Activated CD8-positive, alpha-beta T cell treated with anti-CD3 and anti-CD28 coated beads, Interleukin-2, amount 10 ng/mL, durations not matched to agents 7 days and 5 days (primary cell): ENCODE data around the gene UBE2F. TPM values are rescaled to one million over a fixed set of nuclear protein-coding genes. Genes with fewer than 3 reads are reported as not detected.
"Not testable (repeated sequence)": the region's sequence is repeated elsewhere in the genome, so short reads cannot be mapped to it uniquely, and the experiment has no call there.

Experiments used
- ATAC-seq: fragments of 150-1000 bp; cut with Tn5 transposase; one replicate; pipeline ENCODE4 v1.10.0; 2021; ENCODE audit warnings: moderate library complexity
- CTCF ChIA-PET: fragments of 350-600 bp; sonication (Branson Sonifier 250); formaldehyde crosslinking; loops from one replicate; lab custom pipeline; 2021; ENCODE audit warnings: antibody characterized with exemption; lab: Charles Lee
- POLR2A ChIA-PET: fragments of 350-600 bp; sonication (Branson Sonifier 250); formaldehyde crosslinking; loops from one replicate; lab custom pipeline; 2021; ENCODE audit warnings: antibody characterized with exemption; lab: Charles Lee
- DNase-seq: peaks from one replicate; pipeline ENCODE4 v3.0.0-alpha.2; 2020
- H3K27ac Mint-ChIP-seq: one replicate; pipeline ENCODE4 v1.8.0; 2021; ENCODE audit warnings: mild to moderate bottlenecking, mixed read lengths
- H3K27me3 Mint-ChIP-seq: one replicate; pipeline ENCODE4 v1.8.0; 2021; ENCODE audit warnings: low read depth, mixed read lengths
- H3K36me3 Mint-ChIP-seq: one replicate; pipeline ENCODE4 v1.8.0; 2021; ENCODE audit warnings: low read depth, mixed read lengths
- H3K4me1 Mint-ChIP-seq: one replicate; pipeline ENCODE4 v1.8.0; 2021; ENCODE audit warnings: low read depth, mixed read lengths
- H3K4me3 Mint-ChIP-seq: one replicate; pipeline ENCODE4 v1.8.0; 2021; ENCODE audit warnings: mild to moderate bottlenecking, mixed read lengths
- H3K9me3 Mint-ChIP-seq: one replicate; pipeline ENCODE4 v1.8.0; 2022; ENCODE audit warnings: mixed read lengths; ENCODE audit not compliant: insufficient read depth
- total RNA-seq, 2 experiments: library from RNA; stranded (reverse); gene quantifications; one replicate each; pipeline ENCODE4 v1.2.3, GENCODE V29; 2021

The UBE2F gene
- total RNA-seq, 2 experiments from 2014 or later: 70.2 to 71.9 TPM

GRCh38 chr2:238057696-238058575 lies 91.1 kb downstream of the UBE2F start:
- H3K36me3 Mint-ChIP-seq, ATAC-seq, POLR2A ChIA-PET, H3K9me3 Mint-ChIP-seq, DNase-seq, CTCF ChIA-PET, H3K4me3 Mint-ChIP-seq, H3K27ac Mint-ChIP-seq: not testable (repeated sequence)
- peaks cover 33% of the 10 kb centered on the region for H3K4me1 Mint-ChIP-seq
- peaks cover 19% of the 10 kb centered on the region for H3K27me3 Mint-ChIP-seq

GRCh38 chr2:238059505-238059904 lies 92.7 kb downstream of the UBE2F start:
- Mint-ChIP-seq H3K4me3 (peak overlapping the region; percentile 84), H3K9me3 (no peaks in the 10 kb centered on the region), H3K36me3 (peaks cover 17% of the 10 kb centered on the region), H3K4me1 (peaks cover 48% of the 10 kb centered on the region), H3K27me3 (peaks cover 12% of the 10 kb centered on the region), H3K27ac (no peak overlapping the region)
- no peak for ATAC-seq
- DNase-seq: no peak
- CTCF ChIA-PET: no interaction called here
- POLR2A ChIA-PET: no interaction called here

- H3K9me3 Mint-ChIP-seq: no peaks in the 10 kb centered on the region
- peaks cover 12% of the 10 kb centered on the region for H3K27me3 Mint-ChIP-seq
- H3K27ac Mint-ChIP-seq: peak overlapping the region; percentile 85
- ChIA-PET CTCF (interaction anchor here (0.5 kb wide), 1 partner anchor 117 kb away, joined by 3 read pairs; no protein-coding TSS in a partner anchor), POLR2A (interaction anchor here (0.8 to 2.4 kb wide), 6 partner anchors 9 to 143 kb away, joined by 3 to 9 read pairs (median 4); partner anchors contain the start of gene ILKAP)
- H3K4me1 Mint-ChIP-seq: peaks cover 49% of the 10 kb centered on the region
- peak overlapping the region; percentile 84 for H3K4me3 Mint-ChIP-seq
- ATAC-seq (no peak), DNase-seq (no peak)
- H3K36me3 Mint-ChIP-seq: peaks cover 22% of the 10 kb centered on the region
Measured at GRCh38 chr2:238060096-238060541, 93.3 kb downstream of the UBE2F start.

- CTCF ChIA-PET: interaction anchor here (0.5 to 0.7 kb wide), 2 partner anchors 81 to 118 kb away, joined by 3 to 4 read pairs; no protein-coding TSS in a partner anchor
- H3K4me3 Mint-ChIP-seq: peak within 1 kb of the TSS; percentile 84
- ATAC-seq (peak; percentile 99), DNase-seq (peak; percentile 97)
- H3K27me3 Mint-ChIP-seq: peaks cover 12% of the 10 kb centered on the region
- H3K4me1 Mint-ChIP-seq: peaks cover 51% of the 10 kb centered on the region
- H3K36me3 Mint-ChIP-seq: peaks cover 25% of the 10 kb centered on the region
- no peaks in the 10 kb centered on the region for H3K9me3 Mint-ChIP-seq
- H3K27ac Mint-ChIP-seq: peak within 1 kb of the TSS; percentile 85
- POLR2A ChIA-PET: interaction anchor here (0.7 to 2.4 kb wide), 8 partner anchors 9 to 143 kb away, joined by 3 to 9 read pairs (median 3); partner anchors contain the start of gene ILKAP
Measured at GRCh38 chr2:238060542-238061314, 93.9 kb downstream of the UBE2F start, which contains the start of gene SCLY. Gene SCLY, plus strand, starts transcription at chr2:238061001. Its CDS starts 54 bp downstream, at chr2:238061055.

- peaks cover 55% of the 10 kb centered on the region for H3K4me1 Mint-ChIP-seq
- ChIA-PET CTCF (interaction anchor here (0.7 to 1.0 kb wide), 5 partner anchors 10 to 94 kb away, joined by 3 to 6 read pairs (median 3); no protein-coding TSS in a partner anchor), POLR2A (interaction anchor here (0.7 to 2.4 kb wide), 8 partner anchors 8 to 142 kb away, joined by 3 to 9 read pairs (median 4); partner anchors contain the start of gene ILKAP)
- H3K27ac Mint-ChIP-seq: peak overlapping the region; percentile 81
- peak; percentile 13 for ATAC-seq
- peaks cover 33% of the 10 kb centered on the region for H3K36me3 Mint-ChIP-seq
- peak overlapping the region; percentile 84 for H3K4me3 Mint-ChIP-seq
- no peaks in the 10 kb centered on the region for H3K9me3 Mint-ChIP-seq
- DNase-seq: peak; percentile 47
- H3K27me3 Mint-ChIP-seq: peaks cover 6% of the 10 kb centered on the region
Measured at GRCh38 chr2:238061315-238062202, 94.7 kb downstream of the UBE2F start.

- H3K4me3 Mint-ChIP-seq: no peak overlapping the region
- POLR2A ChIA-PET: no interaction called here
Measured at GRCh38 chr2:238063414-238064189, 96.8 kb downstream of the UBE2F start.

GRCh38 chr2:238064376-238064775 lies 97.6 kb downstream of the UBE2F start:
- H3K9me3 Mint-ChIP-seq: peaks cover 9% of the 10 kb centered on the region
- H3K4me3 Mint-ChIP-seq: no peak overlapping the region
- POLR2A ChIA-PET: no interaction called here
- H3K36me3 Mint-ChIP-seq: peaks cover 54% of the 10 kb centered on the region
- CTCF ChIA-PET: interaction anchor here (0.9 kb wide), 1 partner anchor 18 kb away, joined by 3 read pairs; no protein-coding TSS in a partner anchor
- peaks cover 72% of the 10 kb centered on the region for H3K4me1 Mint-ChIP-seq
- H3K27me3 Mint-ChIP-seq: no peaks in the 10 kb centered on the region
- no peak for ATAC-seq
- H3K27ac Mint-ChIP-seq: no peak overlapping the region
- DNase-seq: no peak

More at GRCh38 chr2:238063414-238064189, 96.8 kb downstream of the UBE2F start:
- Mint-ChIP-seq H3K27ac (no peak overlapping the region), H3K36me3 (peaks cover 51% of the 10 kb centered on the region), H3K4me1 (peaks cover 68% of the 10 kb centered on the region), H3K27me3 (no peaks in the 10 kb centered on the region), H3K9me3 (peaks cover 9% of the 10 kb centered on the region)
- ATAC-seq (no peak), DNase-seq (no peak)
- CTCF ChIA-PET: no interaction called here

GRCh38 chr2:238065071-238065846 lies 98.4 kb downstream of the UBE2F start:
- ChIA-PET CTCF (interaction anchor here (0.9 kb wide), 1 partner anchor 19 kb away, joined by 3 read pairs; no protein-coding TSS in a partner anchor), POLR2A (no interaction called here)
- peaks cover 71% of the 10 kb centered on the region for H3K4me1 Mint-ChIP-seq

GRCh38 chr2:238066218-238066617 lies 99.4 kb downstream of the UBE2F start:
- ChIA-PET POLR2A (no interaction called here), CTCF (no interaction called here)
- no peak overlapping the region for H3K4me3 Mint-ChIP-seq
- ATAC-seq: no peak
- DNase-seq: no peak
- no peaks in the 10 kb centered on the region for H3K27me3 Mint-ChIP-seq
- peaks cover 9% of the 10 kb centered on the region for H3K9me3 Mint-ChIP-seq
- H3K36me3 Mint-ChIP-seq: peaks cover 61% of the 10 kb centered on the region
- H3K4me1 Mint-ChIP-seq: peaks cover 74% of the 10 kb centered on the region
- no peak overlapping the region for H3K27ac Mint-ChIP-seq

More at GRCh38 chr2:238065071-238065846, 98.4 kb downstream of the UBE2F start:
- Mint-ChIP-seq H3K36me3 (peaks cover 58% of the 10 kb centered on the region), H3K27me3 (no peaks in the 10 kb centered on the region), H3K4me3 (no peak overlapping the region), H3K9me3 (peaks cover 9% of the 10 kb centered on the region), H3K27ac (no peak overlapping the region)
- no peak for DNase-seq
- no peak for ATAC-seq
